ENCODE data around the gene CYP26C1. TPM values are rescaled to one million over a fixed set of nuclear protein-coding genes. Genes with fewer than 3 reads are reported as not detected.

The CYP26C1 gene
- total RNA-seq, 4 donors from 2014 or later, result not detected

- no peak for DNase-seq
- Histone ChIP-seq H3K9me3 (no peaks in the 10 kb centered on the region), H3K4me1 (peaks cover 0 to 6% (median 0%) of the 10 kb centered on the region in 4 donors), H3K4me3 (no peak overlapping the region), H3K36me3 (no peaks in the 10 kb centered on the region), H3K27ac (no peak overlapping the region), H3K27me3 (peaks cover 38% of the 10 kb centered on the region)
- TF ChIP-seq CTCF (IDR thresholded peaks at IDR 0.05) (no peak), POLR2AphosphoS5 (IDR thresholded peaks at IDR 0.05) (no peak), EP300 (IDR thresholded peaks at IDR 0.05; ENCODE audit: low read depth) (no peak), POLR2A (IDR thresholded peaks at IDR 0.05) (no peak)
- in situ Hi-C loops (cut with MboI; ENCODE audit: low pct_ligation_motif_present in 1 of 4, low pct_unique_long_range_greater_than_20kb in 1 of 4, low sequenced_read_pairs in 3 of 4), result loop anchor here in 2 of 4 donors (10.0 to 25.0 kb wide), 3 partner anchors 213 to 430 kb away; no protein-coding TSS in a partner anchor
- intact Hi-C loops (cut with DNase I; ENCODE audit: low total_unique reads), result loop anchor here (10.0 kb wide), 1 partner anchor 213 kb away; no protein-coding TSS in a partner anchor
- 79 to 84% methylated on average over 2 to 10 of the region's 10 CpGs for WGBS, 2 donors (ENCODE audit: low coverage in 1 of 2)
These were observed 21.2 kb downstream of the CYP26C1 start for GRCh38 chr10:93081834-93082233.

GRCh38 chr10:93083743-93084539 is 23.3 kb downstream of the CYP26C1 start:
- intact Hi-C loops (cut with DNase I; ENCODE audit: low total_unique reads), result loop anchor here (10.0 kb wide), 1 partner anchor 211 kb away; no protein-coding TSS in a partner anchor
- Histone ChIP-seq H3K9me3 (no peaks in the 10 kb centered on the region), H3K4me3 (no peak overlapping the region), H3K27me3 (peaks cover 17% of the 10 kb centered on the region), H3K36me3 (no peaks in the 10 kb centered on the region), H3K27ac (no peak overlapping the region), H3K4me1 (peaks cover 0 to 6% (median 0%) of the 10 kb centered on the region in 4 donors)
- WGBS, 2 donors (ENCODE audit: low coverage in 1 of 2), result 84 to 90% methylated on average over 5 to 7 of the region's 7 CpGs
- DNase-seq, result no peak
- in situ Hi-C loops (cut with MboI; ENCODE audit: low pct_ligation_motif_present in 1 of 4, low pct_unique_long_range_greater_than_20kb in 1 of 4, low sequenced_read_pairs in 3 of 4), result loop anchor here in 2 of 4 donors (10.0 to 25.0 kb wide), 3 partner anchors 211 to 428 kb away; no protein-coding TSS in a partner anchor
- TF ChIP-seq POLR2AphosphoS5 (IDR thresholded peaks at IDR 0.05) (no peak), EP300 (IDR thresholded peaks at IDR 0.05; ENCODE audit: low read depth) (no peak), POLR2A (IDR thresholded peaks at IDR 0.05) (no peak), CTCF (IDR thresholded peaks at IDR 0.05) (no peak)

GRCh38 chr10:93085272-93085859 is 24.8 kb downstream of the CYP26C1 start:
- H3K27ac ChIP-seq, result no peak overlapping the region
- in situ Hi-C loops (cut with MboI; ENCODE audit: low pct_ligation_motif_present in 1 of 4, low pct_unique_long_range_greater_than_20kb in 1 of 4, low sequenced_read_pairs in 3 of 4) (loop anchor here in 2 of 4 donors (10.0 to 25.0 kb wide), 3 partner anchors 209 to 427 kb away; no protein-coding TSS in a partner anchor), intact Hi-C loops (cut with DNase I; ENCODE audit: low total_unique reads) (loop anchor here (10.0 kb wide), 1 partner anchor 209 kb away; no protein-coding TSS in a partner anchor)
- WGBS, 2 donors (ENCODE audit: low coverage in 1 of 2), result 57 to 68% methylated on average over 1 to 4 of the region's 4 CpGs
- peaks cover 0 to under 1% (median 0%) of the 10 kb centered on the region in 4 donors for H3K4me1 ChIP-seq
- DNase-seq, result no peak
- no peak for TF ChIP-seq POLR2A (IDR thresholded peaks at IDR 0.05)
- no peaks in the 10 kb centered on the region for H3K9me3 ChIP-seq
- H3K36me3 ChIP-seq, result no peaks in the 10 kb centered on the region
- peaks cover 5% of the 10 kb centered on the region for H3K27me3 ChIP-seq
- no peak overlapping the region for H3K4me3 ChIP-seq

GRCh38 chr10:93086289-93086688 is 25.7 kb downstream of the CYP26C1 start:
- H3K9me3 ChIP-seq, result no peaks in the 10 kb centered on the region
- no peak overlapping the region for H3K27ac ChIP-seq
- no peaks in the 10 kb centered on the region for H3K27me3 ChIP-seq
- DNase-seq, result no peak
- in situ Hi-C loops (cut with MboI; ENCODE audit: low pct_ligation_motif_present in 1 of 4, low pct_unique_long_range_greater_than_20kb in 1 of 4, low sequenced_read_pairs in 3 of 4) (loop anchor here in 2 of 4 donors (10.0 to 25.0 kb wide), 3 partner anchors 209 to 426 kb away; no protein-coding TSS in a partner anchor), intact Hi-C loops (cut with DNase I; ENCODE audit: low total_unique reads) (loop anchor here (10.0 kb wide), 1 partner anchor 209 kb away; no protein-coding TSS in a partner anchor)
- TF ChIP-seq EP300 (IDR thresholded peaks at IDR 0.05; ENCODE audit: low read depth) (no peak), CTCF (IDR thresholded peaks at IDR 0.05) (no peak), POLR2A (IDR thresholded peaks at IDR 0.05) (no peak), POLR2AphosphoS5 (IDR thresholded peaks at IDR 0.05) (no peak)
- WGBS, 2 donors (ENCODE audit: low coverage in 1 of 2), result 88% methylated on average over 3 to 6 of the region's 6 CpGs
- H3K4me1 ChIP-seq, result no peaks in the 10 kb centered on the region
- H3K4me3 ChIP-seq, result no peak overlapping the region
- H3K36me3 ChIP-seq, result no peaks in the 10 kb centered on the region
